Aorta (tissue), 5 donors: ENCODE data around the gene POC1A. TPM values are rescaled to one million over a fixed set of nuclear protein-coding genes. Genes with fewer than 3 reads are reported as not detected.

Experiments used
- ATAC-seq: fragments of 200-7000 bp; cut with Tn5 transposase; one replicate; pipeline ENCODE4 v1.9.1; 2022; ENCODE audit warnings: moderate library complexity; ENCODE audit not compliant: low FRiP score
- DNase-seq, 2 donors: peaks; one replicate each; pipeline ENCODE4 v3.0.0-alpha.2; 2020
- H3K27ac ChIP-seq, 2 donors: one replicate each; pipeline ENCODE4 v1.5.1; 2013; ENCODE audit warnings: low read length in 2 of 2, mild to moderate bottlenecking in 2 of 2, moderate library complexity in 2 of 2, control low read depth in 1 of 2, inconsistent platforms in 1 of 2, low read depth in 1 of 2
- H3K27me3 ChIP-seq, 2 donors: one replicate each; pipeline ENCODE4 v1.6.1; 2013; ENCODE audit warnings: control low read depth in 1 of 2, low read length in 1 of 2, mild to moderate bottlenecking in 1 of 2, moderate library complexity in 1 of 2; ENCODE audit not compliant: insufficient read depth in 2 of 2, control insufficient read depth in 1 of 2
- H3K36me3 ChIP-seq, 2 donors: one replicate each; pipeline ENCODE4 v1.6.1; 2013; ENCODE audit warnings: control low read depth in 1 of 2, low read length in 1 of 2, mild to moderate bottlenecking in 1 of 2; ENCODE audit not compliant: insufficient read depth in 2 of 2, control insufficient read depth in 1 of 2
- H3K4me1 ChIP-seq, 2 donors: one replicate each; pipeline ENCODE4 v1.6.1; 2013; ENCODE audit warnings: low read length in 2 of 2, control low read depth in 1 of 2, mild to moderate bottlenecking in 1 of 2, moderate library complexity in 1 of 2; ENCODE audit not compliant: insufficient read depth in 2 of 2, control insufficient read depth in 1 of 2
- H3K4me3 ChIP-seq, 2 donors: one replicate each; pipeline ENCODE4 v1.5.1; 2013; ENCODE audit warnings: low read length in 2 of 2, control low read depth in 1 of 2, mild to moderate bottlenecking in 1 of 2
- H3K9me3 ChIP-seq: one replicate; pipeline ENCODE4 v1.6.1; 2013; ENCODE audit warnings: mild to moderate bottlenecking, low read length; ENCODE audit not compliant: control insufficient read depth
- WGBS, 2 donors: extraction: QIAGEN DNeasy Blood & Tissue Kit; methylation state at CpG; one replicate each; pipeline ENCODE4 v1.1.7; 2013; 5-methylcytosine and 5-hydroxymethylcytosine counted together
- intact Hi-C, 2 donors: fragments of 100-400 bp; cut with DNase I; formaldehyde crosslinking; loops; one replicate each; pipeline versions ENCODE4 v1.14.2 to v1.15.0; 2022
- polyA plus RNA-seq, 2 donors: library from polyadenylated mRNA; stranded (reverse); fragments of 200-250 nt; gene quantifications; one replicate each; pipeline ENCODE4 v1.2.3, GENCODE V29; 2013
- total RNA-seq, 2 donors: library from RNA; stranded (reverse); fragmentation: NEBNext Ultra II Directional; extraction: Animal tissue kit (Norgen Biotek cat#: 25700); gene quantifications; one replicate each; pipeline ENCODE4 v1.2.1, GENCODE V29; 2021
- donor health status: healthy with polysubstance abuse.
- donor health status: Bipolar disorder and iron deficiency.
- donor health status: DM: no; HTN: no; CAD: no.
- donor health status: DM: no; HTN: no; CAD: no.
- donor health status: DM: yes; HTN: yes; CAD: no.

The POC1A gene
- total and polyA plus RNA-seq, 4 donors: 0.38 to 2.1 (median 1.2) TPM

- no peaks in the 10 kb centered on the region for H3K4me1 ChIP-seq
- H3K9me3 ChIP-seq: no peaks in the 10 kb centered on the region
- H3K4me3 ChIP-seq: no peak overlapping the region
- WGBS, 2 donors: 93% methylated on average over 21 of the region's 21 CpGs
- intact Hi-C loops: no loop called here
- DNase-seq (peak; percentile 35 to 46), ATAC-seq (no peak)
- no peaks in the 10 kb centered on the region for H3K36me3 ChIP-seq
- H3K27me3 ChIP-seq: no peaks in the 10 kb centered on the region
- no peak overlapping the region for H3K27ac ChIP-seq
These were observed 73.1 kb downstream of the POC1A start for GRCh38 chr3:52080830-52081719.

DNA sequence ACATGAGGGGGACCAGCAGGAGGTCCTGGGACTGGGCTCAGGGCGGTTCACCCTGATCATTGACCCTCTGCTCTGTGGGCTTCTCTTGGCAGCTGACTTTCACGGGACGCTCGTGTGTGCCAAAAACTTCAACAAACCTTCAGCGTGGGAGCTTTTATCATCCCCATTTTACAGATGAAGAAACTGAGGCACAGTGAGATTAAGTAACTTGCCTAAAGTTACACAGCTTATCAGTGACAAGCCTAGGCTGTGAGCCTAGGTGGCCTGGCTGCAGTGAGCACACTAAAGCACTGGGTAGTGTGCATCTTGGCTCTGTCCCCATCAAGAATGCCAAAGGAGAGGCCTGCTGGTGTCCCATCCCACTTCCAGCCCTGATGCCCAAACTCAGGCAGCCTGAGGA, 74.3 kb downstream of the POC1A start:
- 91 to 96% methylated on average over 5 of the region's 5 CpGs for WGBS, 2 donors
- ATAC-seq: no peak
- Histone ChIP-seq H3K27ac (no peak overlapping the region), H3K4me1 (no peaks in the 10 kb centered on the region), H3K4me3 (no peak overlapping the region), H3K27me3 (no peaks in the 10 kb centered on the region), H3K36me3 (no peaks in the 10 kb centered on the region), H3K9me3 (no peaks in the 10 kb centered on the region)
- peak in 1 of 2 donors; percentile 38 for DNase-seq
- intact Hi-C loops: no loop called here

DNA sequence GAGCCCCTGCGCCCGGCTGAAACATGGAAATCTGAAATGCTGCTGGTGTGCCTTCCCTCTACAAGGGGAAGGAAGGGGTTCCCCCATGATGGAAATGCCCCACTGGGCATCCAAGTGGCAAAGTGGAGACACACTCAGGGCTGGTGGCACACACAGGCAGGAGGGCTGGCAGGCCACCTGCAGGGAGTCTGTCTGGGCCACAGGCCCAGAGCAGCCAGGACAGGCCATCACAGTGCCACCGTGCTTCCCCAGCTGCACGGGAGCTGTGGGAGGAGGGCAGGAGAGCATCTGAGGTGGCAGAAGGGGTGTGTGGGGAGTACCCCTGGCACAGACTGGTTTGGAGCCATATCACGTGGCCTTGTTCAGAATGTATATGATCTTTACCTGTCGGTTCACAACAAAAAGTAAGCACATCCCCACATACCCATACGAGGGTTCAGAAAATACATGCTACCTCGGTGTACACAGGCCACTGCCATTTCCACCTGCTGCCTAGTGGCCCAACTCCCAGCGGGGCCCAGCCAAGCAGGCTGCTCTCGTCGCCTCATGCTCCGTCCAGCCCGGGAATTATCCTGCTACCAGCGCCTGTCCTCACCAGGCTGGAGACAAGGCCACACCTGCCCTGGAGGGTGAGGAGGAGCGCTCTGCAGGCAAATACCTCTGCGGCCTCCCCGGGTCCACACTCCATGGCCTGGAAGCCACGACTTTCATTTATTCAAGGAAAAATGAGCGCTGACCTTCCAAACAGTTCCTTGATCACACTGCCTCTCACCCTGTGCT, 75.3 kb downstream of the POC1A start:
- Histone ChIP-seq H3K9me3 (no peaks in the 10 kb centered on the region), H3K36me3 (no peaks in the 10 kb centered on the region), H3K27me3 (no peaks in the 10 kb centered on the region), H3K4me1 (no peaks in the 10 kb centered on the region), H3K4me3 (no peak overlapping the region), H3K27ac (no peak overlapping the region)
- intact Hi-C loops: no loop called here
- 91 to 95% methylated on average over 19 of the region's 19 CpGs for WGBS, 2 donors
- ATAC-seq: no peak
- DNase-seq: peak in 1 of 2 donors; percentile 51

- ATAC-seq (no peak), DNase-seq (no peak)
- 31 to 37% methylated on average over 3 of the region's 3 CpGs for WGBS, 2 donors
- Histone ChIP-seq H3K27me3 (no peaks in the 10 kb centered on the region), H3K9me3 (no peaks in the 10 kb centered on the region), H3K4me3 (no peak overlapping the region), H3K4me1 (no peaks in the 10 kb centered on the region), H3K27ac (peak overlapping the region in 1 of 2 donors; percentile 76), H3K36me3 (no peaks in the 10 kb centered on the region)
- intact Hi-C loops: no loop called here
These were observed 76.3 kb downstream of the POC1A start for GRCh38 chr3:52077925-52078324.

- 18 to 21% methylated on average over 14 of the region's 14 CpGs for WGBS, 2 donors
- no peaks in the 10 kb centered on the region for H3K36me3 ChIP-seq
- DNase-seq (no peak), ATAC-seq (peak; percentile 45)
- H3K4me3 ChIP-seq: no peak overlapping the region
- H3K27me3 ChIP-seq: no peaks in the 10 kb centered on the region
- no peaks in the 10 kb centered on the region for H3K4me1 ChIP-seq
- intact Hi-C loops: no loop called here
- H3K27ac ChIP-seq: peak overlapping the region in 1 of 2 donors; percentile 76
- H3K9me3 ChIP-seq: no peaks in the 10 kb centered on the region
These were observed 77.1 kb downstream of the POC1A start for GRCh38 chr3:52076896-52077780.

DNA sequence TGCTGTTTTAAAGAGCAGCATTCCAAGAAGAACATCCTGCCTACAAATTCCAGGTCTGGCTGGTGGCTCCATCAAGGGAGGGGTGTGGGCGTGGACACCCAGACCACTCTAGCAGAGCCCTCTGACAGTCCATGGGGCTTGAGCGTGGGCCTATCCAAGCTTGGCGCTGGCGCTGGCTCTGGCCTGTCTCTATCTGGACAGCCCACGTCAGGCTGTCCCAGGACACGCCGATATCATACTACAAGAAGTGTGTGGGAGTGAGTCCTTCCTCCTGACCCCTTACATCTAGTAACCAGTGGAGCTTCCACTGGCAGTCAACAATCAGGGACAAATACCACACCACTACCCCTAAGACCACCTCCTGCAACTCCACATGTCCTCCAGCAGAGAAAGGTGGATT, 80.7 kb downstream of the POC1A start:
- 92 to 97% methylated on average over 7 of the region's 7 CpGs for WGBS, 2 donors
- intact Hi-C loops: no loop called here
- no peaks in the 10 kb centered on the region for H3K36me3 ChIP-seq
- no peaks in the 10 kb centered on the region for H3K9me3 ChIP-seq
- H3K4me1 ChIP-seq: no peaks in the 10 kb centered on the region
- no peak overlapping the region for H3K4me3 ChIP-seq
- ATAC-seq (no peak), DNase-seq (no peak)
- H3K27ac ChIP-seq: no peak overlapping the region
- H3K27me3 ChIP-seq: no peaks in the 10 kb centered on the region

GRCh38 chr3:52072471-52072870, 81.8 kb downstream of the POC1A start:
- no peaks in the 10 kb centered on the region for H3K9me3 ChIP-seq
- H3K4me3 ChIP-seq: no peak overlapping the region
- H3K27me3 ChIP-seq: no peaks in the 10 kb centered on the region
- ATAC-seq (no peak), DNase-seq (no peak)
- H3K36me3 ChIP-seq: no peaks in the 10 kb centered on the region
- no peak overlapping the region for H3K27ac ChIP-seq
- WGBS, 2 donors: 93 to 99% methylated on average over 8 of the region's 8 CpGs
- H3K4me1 ChIP-seq: no peaks in the 10 kb centered on the region
- intact Hi-C loops: no loop called here

DNA sequence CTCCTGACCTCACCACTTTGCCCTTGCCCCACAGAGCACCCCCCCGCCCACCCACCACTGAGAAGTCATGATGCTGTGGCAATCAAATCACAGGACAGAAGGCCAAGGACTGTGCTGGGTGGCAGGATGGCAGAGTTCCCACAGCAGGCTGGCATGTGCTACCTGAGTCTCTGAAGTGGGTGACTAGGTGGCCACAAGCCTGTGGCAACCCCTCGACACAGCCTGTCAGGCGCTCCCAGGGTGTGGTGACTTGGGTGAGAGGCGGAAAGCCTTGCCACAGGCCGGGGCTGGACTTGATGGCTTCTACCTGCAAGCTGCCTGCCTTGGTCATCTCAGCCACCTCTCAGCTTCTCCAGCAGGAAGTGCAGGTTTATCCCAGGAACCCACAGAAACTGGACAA, 82.2 kb downstream of the POC1A start:
- H3K27ac ChIP-seq: no peak overlapping the region
- H3K4me3 ChIP-seq: no peak overlapping the region
- DNase-seq (no peak), ATAC-seq (no peak)
- H3K36me3 ChIP-seq: no peaks in the 10 kb centered on the region
- WGBS, 2 donors: 97 to 99% methylated on average over 5 of the region's 5 CpGs
- H3K27me3 ChIP-seq: no peaks in the 10 kb centered on the region
- no peaks in the 10 kb centered on the region for H3K9me3 ChIP-seq
- intact Hi-C loops: no loop called here
- no peaks in the 10 kb centered on the region for H3K4me1 ChIP-seq
